HG03469 (cell line): Measurements from ENCODE around the gene SYT1.

Experiments
- ATAC-seq: cut with Tn5 transposase; IDR thresholded peaks from one replicate; pipeline ENCODE4 v1.9.1; 2021; ENCODE audit warnings: mild to moderate bottlenecking, moderate library complexity, moderate number of reproducible peaks; ENCODE audit not compliant: unreplicated experiment

The SYT1 gene

DNA sequence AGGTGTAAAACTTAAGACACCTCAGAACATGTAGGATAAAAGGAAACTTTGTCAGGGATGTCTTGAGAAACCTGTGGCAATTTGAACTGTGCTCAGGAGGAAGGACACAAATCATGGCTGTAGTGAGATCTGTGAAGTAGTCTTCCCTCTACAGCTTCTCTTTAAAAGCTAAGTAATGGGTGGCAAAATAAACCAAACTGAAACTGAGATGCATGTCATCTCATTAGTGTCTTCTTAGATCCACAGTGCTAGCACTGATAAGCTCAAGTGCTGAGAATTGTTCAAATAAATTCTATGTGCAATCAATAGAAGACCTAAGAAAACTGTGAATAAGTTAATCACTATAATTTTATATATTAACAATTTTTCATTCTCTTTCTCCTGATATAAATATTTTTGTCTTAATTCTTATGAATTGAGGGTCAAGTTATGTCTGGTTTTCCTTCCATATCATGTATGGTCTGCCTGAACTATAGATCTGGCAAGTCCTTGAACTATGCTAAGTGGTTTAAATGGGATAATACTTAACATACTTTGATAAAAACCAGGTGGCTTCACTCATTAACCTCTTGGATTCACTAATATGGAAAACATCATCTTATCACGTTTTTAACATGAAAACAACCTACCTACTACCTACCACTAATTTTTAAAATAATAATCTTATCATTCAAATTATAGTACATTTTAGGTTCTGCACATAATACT lies 27.2 kb downstream of the SYT1 start:
- no peak for ATAC-seq

DNA sequence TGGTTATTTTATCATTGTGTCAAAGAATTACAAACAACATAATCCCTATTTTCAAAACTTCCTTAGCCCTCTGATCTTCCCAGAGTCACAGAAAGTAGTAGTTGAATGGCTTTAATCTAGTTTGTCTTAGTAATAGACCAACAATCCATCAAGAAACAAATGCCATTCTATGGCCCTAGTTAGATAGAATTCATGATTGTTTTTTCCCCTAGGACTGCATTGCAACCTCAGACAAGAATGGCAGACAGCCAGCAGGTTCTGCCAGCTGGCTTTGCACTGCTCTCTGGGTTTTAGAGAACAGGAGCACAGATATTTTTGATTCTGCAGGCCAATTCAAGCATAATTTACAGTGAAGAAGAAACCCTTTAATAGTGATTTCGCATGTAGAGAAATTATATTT lies 33.8 kb downstream of the SYT1 start:
- ATAC-seq, result no peak

- no peak for ATAC-seq
These were observed 50.3 kb downstream of the SYT1 start for GRCh38 chr12:78914859-78915331.

DNA sequence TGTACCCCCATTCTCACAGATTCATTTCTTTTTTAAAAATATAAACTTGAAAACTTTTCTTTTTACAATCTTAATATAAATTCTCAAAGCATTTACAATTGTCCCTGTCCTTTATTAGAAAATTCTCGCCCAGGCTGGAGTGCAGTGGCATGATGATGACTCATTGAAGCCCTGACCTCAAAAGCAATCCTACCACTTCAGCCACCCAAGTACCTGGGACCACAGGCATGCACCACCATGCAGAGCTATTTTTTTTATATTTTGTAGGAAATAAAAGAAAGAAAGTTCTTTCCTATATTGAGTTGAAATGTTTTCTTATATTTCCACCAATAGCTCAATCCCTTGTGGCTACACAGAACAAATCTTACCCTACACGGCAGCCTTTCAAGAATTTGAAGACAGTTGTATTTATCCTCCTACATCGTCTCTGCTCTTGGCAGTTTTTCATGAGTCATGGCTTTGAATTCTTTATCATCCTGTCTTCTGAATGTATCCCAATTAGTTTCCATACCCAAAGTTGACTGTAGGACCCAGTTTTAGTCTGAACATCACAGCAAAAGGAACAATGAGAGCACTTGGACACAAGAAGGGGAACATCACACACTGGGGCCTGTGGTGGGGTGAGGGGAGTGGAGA lies 52.4 kb downstream of the SYT1 start:
- ATAC-seq, result no peak

DNA sequence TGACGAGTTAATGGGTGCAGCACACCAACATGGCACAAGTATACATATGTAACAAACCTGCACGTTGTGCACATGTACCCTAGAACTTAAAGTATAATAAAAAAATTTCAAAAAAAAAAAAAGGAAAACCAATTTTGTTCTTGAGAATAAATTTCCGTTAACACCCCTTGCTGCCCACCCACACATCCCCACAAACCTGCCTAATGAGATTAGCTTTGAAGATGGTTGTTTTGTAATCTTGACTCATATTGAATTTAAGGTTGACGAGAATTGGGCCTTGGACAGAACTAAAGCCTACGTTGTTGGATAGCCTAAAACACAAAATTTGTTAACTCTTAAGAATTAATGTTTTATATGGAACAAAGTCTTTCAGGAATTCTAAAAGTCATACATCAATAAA lies 52.9 kb downstream of the SYT1 start:
- no peak for ATAC-seq

GRCh38 chr12:78918268-78918667 lies 53.7 kb downstream of the SYT1 start:
- no peak for ATAC-seq

GRCh38 chr12:78928200-78929074 lies 63.9 kb downstream of the SYT1 start:
- no peak for ATAC-seq

- no peak for ATAC-seq
These were observed 64.5 kb downstream of the SYT1 start for GRCh38 chr12:78929075-78929418.

DNA sequence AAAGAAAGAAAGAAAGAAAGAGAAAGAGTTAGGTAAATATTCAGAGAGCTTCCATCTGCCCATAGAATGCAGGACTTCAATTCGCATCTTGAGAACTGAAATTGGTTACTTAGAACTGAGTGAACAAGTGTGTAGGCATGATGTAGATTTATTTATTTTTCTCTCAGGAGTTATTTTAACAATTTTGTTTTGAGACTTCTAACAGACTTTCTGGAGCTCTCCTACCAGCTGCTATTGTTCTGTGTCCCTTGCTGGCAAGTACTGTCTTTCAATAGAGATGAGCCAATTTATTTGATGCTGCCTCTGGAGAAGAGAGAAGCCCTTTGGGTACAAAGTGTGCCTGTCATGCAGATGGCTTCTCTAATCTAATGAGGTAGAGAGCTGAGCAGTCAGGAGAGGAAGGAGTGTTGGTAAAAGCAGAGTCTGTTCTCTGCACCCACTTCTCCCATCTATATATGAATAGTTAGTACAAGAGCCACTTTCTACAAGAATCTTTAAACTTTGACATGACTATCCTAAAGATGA lies 67.0 kb downstream of the SYT1 start:
- ATAC-seq, result no peak

GRCh38 chr12:78933014-78933413 lies 68.4 kb downstream of the SYT1 start:
- ATAC-seq, result no peak

GRCh38 chr12:78938341-78939084 lies 73.9 kb downstream of the SYT1 start:
- ATAC-seq, result no peak

DNA sequence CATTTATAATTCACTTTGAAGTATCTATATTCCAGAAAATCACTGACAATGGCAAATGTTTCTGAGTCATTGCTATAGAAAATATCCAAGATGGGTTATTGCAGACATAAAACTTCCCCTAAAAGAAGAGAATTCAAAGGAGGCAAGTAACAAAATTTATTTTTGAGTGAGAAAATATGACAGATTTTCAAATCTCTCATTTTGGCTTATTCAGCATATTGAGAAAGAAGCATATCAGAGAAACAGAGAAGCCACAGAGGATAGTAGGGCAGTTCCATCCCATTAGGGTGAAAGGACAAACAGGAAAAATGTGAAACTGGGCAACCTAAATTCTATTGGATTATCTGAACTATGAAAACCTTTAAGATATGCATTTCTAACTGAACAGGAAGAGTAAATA lies 85.0 kb downstream of the SYT1 start:
- no peak for ATAC-seq

GRCh38 chr12:78951803-78952551 lies 87.4 kb downstream of the SYT1 start:
- no peak for ATAC-seq

DNA sequence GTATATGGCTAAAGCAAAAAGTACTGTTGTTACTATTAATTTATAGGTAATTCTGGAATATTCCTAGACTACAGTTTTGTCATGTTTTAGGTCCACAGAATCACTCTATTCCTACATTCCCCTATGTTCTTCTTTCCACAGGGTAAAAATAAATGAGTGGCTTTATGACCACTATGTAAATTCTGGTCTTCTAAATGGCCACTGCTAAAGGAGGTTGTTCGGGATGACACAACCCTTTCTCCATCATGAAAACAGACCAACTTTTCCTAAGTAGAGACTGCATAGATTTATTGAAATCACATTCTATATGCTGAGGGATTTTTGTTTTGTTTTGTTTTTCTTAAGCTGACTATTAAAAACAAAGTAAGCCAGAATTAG lies 88.0 kb downstream of the SYT1 start:
- ATAC-seq, result no peak

GRCh38 chr12:78958941-78959340 lies 94.4 kb downstream of the SYT1 start:
- no peak for ATAC-seq

- no peak for ATAC-seq
These were observed 95.0 kb downstream of the SYT1 start for GRCh38 chr12:78959556-78959955.

- ATAC-seq, result no peak
These were observed 96.6 kb downstream of the SYT1 start for GRCh38 chr12:78961171-78961570.

DNA sequence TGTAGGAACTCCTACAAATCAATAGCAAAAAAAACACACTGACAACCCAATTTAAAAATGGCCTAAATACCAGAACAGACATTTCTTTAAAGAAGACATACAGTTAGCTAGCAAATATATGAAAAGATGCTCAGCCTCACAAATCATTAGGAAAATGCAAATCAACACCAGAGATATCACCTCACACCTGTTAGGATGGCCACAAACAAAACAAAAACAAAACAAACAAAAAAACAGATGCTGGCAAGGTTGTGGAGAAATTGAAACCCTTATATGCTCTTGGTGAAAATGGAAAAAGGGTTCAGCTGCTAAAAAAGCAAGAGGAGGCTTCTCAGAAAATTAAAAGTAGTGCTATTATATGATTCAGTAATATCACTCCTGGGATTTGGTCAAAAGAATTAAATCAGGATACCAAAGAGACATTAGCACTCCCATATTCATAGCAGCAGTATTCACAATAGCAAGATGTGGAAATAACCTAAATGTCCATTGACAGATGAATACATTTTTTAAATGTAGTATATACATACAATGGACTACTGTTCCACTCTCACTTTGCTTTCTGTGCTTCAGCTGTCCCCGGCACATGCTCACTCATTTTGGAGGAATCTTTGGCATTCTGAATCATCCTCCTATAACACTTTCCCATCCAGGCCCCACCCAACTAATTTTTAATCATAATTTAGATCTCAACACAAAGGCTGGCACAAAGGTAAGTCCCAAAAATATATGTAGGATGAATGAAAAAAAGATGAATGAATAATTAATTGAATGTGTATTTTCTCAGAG lies 99.1 kb downstream of the SYT1 start:
- no peak for ATAC-seq

DNA sequence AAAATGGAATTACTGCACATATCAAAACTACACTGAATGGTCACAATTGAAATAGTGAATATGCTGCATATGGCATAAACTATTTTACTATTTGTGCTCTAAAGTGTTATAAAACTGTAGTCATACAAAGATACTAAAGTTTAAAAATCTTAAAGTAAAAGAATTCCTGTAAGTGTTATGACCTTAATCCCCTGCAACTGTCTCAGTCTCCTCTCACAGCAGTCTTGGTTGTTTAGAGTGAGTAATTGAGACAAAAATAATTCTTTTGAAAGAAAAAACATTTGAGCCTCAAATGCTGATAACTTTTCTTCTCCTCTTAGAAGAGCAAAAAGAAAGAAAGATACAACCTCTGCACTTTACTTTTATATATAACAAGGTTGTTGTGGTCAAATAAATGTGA lies 99.9 kb downstream of the SYT1 start:
- ATAC-seq, result no peak
